Keratinocyte (primary cell): Measurements from ENCODE around the gene TBCE.

Source experiments
- EZH2 ChIP-seq: IDR thresholded peaks from one replicate; pipeline ENCODE4 v1.6.1; 2012; ENCODE audit warnings: inconsistent platforms, mild to moderate bottlenecking, low read length, moderate library complexity
- TF ChIP-seq, protein P1 (sequence below), 3 experiments: IDR thresholded peaks in 1 of 3; conservative IDR thresholded peaks in 1 of 3; optimal IDR thresholded peaks in 1 of 3; 2 replicates in 2 of 3; 3 replicates in 1 of 3; pipeline versions ENCODE3 to v1.5.1; 2011; ENCODE audit warnings: low read length in 3 of 3, mild to moderate bottlenecking in 3 of 3, moderate library complexity in 2 of 3, control low read depth in 1 of 3, inconsistent platforms in 1 of 3; ENCODE audit not compliant: insufficient read depth in 2 of 3; ENCODE audit errors: extremely low read depth in 1 of 3

DNA sequence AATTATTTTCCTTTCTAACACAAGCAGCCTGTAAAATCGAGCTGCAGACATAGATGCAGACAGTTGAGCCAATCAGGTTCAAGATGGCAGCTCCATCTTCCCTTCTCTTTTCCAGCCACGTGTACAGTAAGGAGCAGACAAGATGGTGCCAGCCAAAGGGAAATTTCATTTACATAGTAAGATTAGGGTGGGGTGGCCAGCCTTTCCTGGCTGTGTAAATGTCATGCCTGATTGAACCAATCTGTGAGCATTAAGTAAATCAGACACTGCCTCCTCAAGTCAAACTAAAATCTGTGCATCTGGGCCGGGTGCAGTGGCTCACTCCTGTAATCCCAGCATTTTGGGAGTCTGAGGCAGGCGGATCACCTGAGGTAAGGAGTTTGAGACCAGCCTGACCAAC is 60.2 kb downstream of the TBCE start:
- TF ChIP-seq, protein P1, sequence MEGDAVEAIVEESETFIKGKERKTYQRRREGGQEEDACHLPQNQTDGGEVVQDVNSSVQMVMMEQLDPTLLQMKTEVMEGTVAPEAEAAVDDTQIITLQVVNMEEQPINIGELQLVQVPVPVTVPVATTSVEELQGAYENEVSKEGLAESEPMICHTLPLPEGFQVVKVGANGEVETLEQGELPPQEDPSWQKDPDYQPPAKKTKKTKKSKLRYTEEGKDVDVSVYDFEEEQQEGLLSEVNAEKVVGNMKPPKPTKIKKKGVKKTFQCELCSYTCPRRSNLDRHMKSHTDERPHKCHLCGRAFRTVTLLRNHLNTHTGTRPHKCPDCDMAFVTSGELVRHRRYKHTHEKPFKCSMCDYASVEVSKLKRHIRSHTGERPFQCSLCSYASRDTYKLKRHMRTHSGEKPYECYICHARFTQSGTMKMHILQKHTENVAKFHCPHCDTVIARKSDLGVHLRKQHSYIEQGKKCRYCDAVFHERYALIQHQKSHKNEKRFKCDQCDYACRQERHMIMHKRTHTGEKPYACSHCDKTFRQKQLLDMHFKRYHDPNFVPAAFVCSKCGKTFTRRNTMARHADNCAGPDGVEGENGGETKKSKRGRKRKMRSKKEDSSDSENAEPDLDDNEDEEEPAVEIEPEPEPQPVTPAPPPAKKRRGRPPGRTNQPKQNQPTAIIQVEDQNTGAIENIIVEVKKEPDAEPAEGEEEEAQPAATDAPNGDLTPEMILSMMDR (optimal IDR thresholded peaks at IDR 0.05 in 1 of 3, IDR thresholded peaks at IDR 0.05 in 1 of 3, conservative IDR thresholded peaks at IDR 0.05 in 1 of 3; ENCODE audit: extremely low read depth in 1 of 3, insufficient read depth in 2 of 3, low read length in 3 of 3), result no peak
- TF ChIP-seq EZH2, result no peak
